Neural cell (in vitro differentiated cells): ENCODE measurements around the gene ST6GALNAC4. TPM values are rescaled to one million over a fixed set of nuclear protein-coding genes. Genes with fewer than 3 reads are reported as not detected.

ENCODE experiments used
- H2AFZ ChIP-seq: fragments of 200-600, 300-800 bp; sonication (generic), shearing (Covaris generic); 2 replicates; pipeline ENCODE4 v1.6.0; 2014; ENCODE audit warnings: low read depth, mild to moderate bottlenecking, antibody characterized with exemption, low read length, moderate library complexity
- H3F3A ChIP-seq: fragments of 200-600 bp; shearing (Covaris generic); 2 replicates; pipeline ENCODE4 v1.6.1; 2016; ENCODE audit warnings: mild to moderate bottlenecking, moderate library complexity, mixed read lengths, antibody characterized with exemption, low read length; ENCODE audit not compliant: insufficient read depth, poor library complexity, severe bottlenecking
- H3K27ac ChIP-seq: fragments of 200-600, 300-800 bp; sonication (generic), shearing (Covaris generic); 2 replicates; pipeline ENCODE4 v1.5.1; 2014; ENCODE audit warnings: mild to moderate bottlenecking, low read length, moderate library complexity
- H3K27me3 ChIP-seq: fragments of 300-800, 200-600 bp; sonication (generic), shearing (Covaris generic); 2 replicates; pipeline ENCODE4 v1.6.0; 2014; ENCODE audit warnings: mild to moderate bottlenecking, low read depth, low read length, moderate library complexity; ENCODE audit not compliant: insufficient read depth
- H3K36me3 ChIP-seq: fragments of 300-800, 200-600 bp; sonication (generic), shearing (Covaris generic); 2 replicates; pipeline ENCODE4 v1.5.1; 2014; ENCODE audit warnings: mild to moderate bottlenecking, antibody characterized with exemption, low read length, moderate library complexity; ENCODE audit not compliant: insufficient read depth
- H3K4me2 ChIP-seq: fragments of 300-800, 200-600 bp; sonication (generic), shearing (Covaris generic); 2 replicates; pipeline ENCODE4 v1.6.0; 2014; ENCODE audit warnings: mild to moderate bottlenecking, low read length
- H3K4me3 ChIP-seq: fragments of 300-800, 200-600 bp; sonication (generic), shearing (Covaris generic); 2 replicates; pipeline ENCODE4 v1.5.1; 2014; ENCODE audit warnings: mild to moderate bottlenecking, low read length, moderate library complexity
- H3K79me2 ChIP-seq: fragments of 200-600 bp; shearing (Covaris generic); replicated peaks from 2 replicates; pipeline ENCODE4 v1.6.0; 2014; ENCODE audit warnings: mild to moderate bottlenecking, low read length, moderate library complexity; ENCODE audit not compliant: insufficient read depth
- H3K9ac ChIP-seq: fragments of 300-800, 200-600 bp; sonication (generic), shearing (Covaris generic); 2 replicates; pipeline ENCODE4 v1.6.1; 2016; ENCODE audit warnings: mild to moderate bottlenecking, low read length, mixed read lengths
- H3K9me2 ChIP-seq: fragments of 200-600 bp; shearing (Covaris generic); 2 replicates; pipeline ENCODE4 v1.6.1; 2016; ENCODE audit warnings: mild to moderate bottlenecking, low read length, mixed read lengths; ENCODE audit not compliant: insufficient read depth
- H3K9me3 ChIP-seq: fragments of 200-600, 300-800 bp; sonication (generic), shearing (Covaris generic); 2 replicates; pipeline ENCODE4 v1.6.1; 2016; ENCODE audit warnings: mild to moderate bottlenecking, mixed run types, low read length, moderate library complexity, mixed read lengths
- H4K20me1 ChIP-seq: fragments of 200-600 bp; shearing (Covaris generic); 2 replicates; pipeline ENCODE4 v1.6.1; 2016; ENCODE audit warnings: mild to moderate bottlenecking, mixed run types; ENCODE audit not compliant: insufficient read depth
- EP300 ChIP-seq: fragments of 450-650 bp; conservative IDR thresholded peaks from 2 replicates; pipeline ENCODE4 v1.6.1; 2014; ENCODE audit warnings: antibody characterized with exemption, mild to moderate bottlenecking, moderate library complexity; ENCODE audit not compliant: poor library complexity, severe bottlenecking
- EZH2 ChIP-seq: fragments of 200-600, 300-800 bp; shearing (Covaris generic), sonication (generic); IDR thresholded peaks from 2 replicates; pipeline ENCODE4 v1.6.1; 2014; ENCODE audit warnings: antibody characterized with exemption, low read length, borderline replicate concordance, mild to moderate bottlenecking; ENCODE audit not compliant: insufficient read depth, poor library complexity, severe bottlenecking
- MXI1 ChIP-seq: fragments of 450-650 bp; conservative IDR thresholded peaks from 2 replicates; pipeline ENCODE4 v1.6.1; 2014; ENCODE audit warnings: antibody characterized with exemption, mild to moderate bottlenecking; ENCODE audit not compliant: poor library complexity, severe bottlenecking
- POLR2AphosphoS5 ChIP-seq: IDR thresholded peaks from 2 replicates; pipeline ENCODE4 v1.6.1; 2012
- RAD21 ChIP-seq: fragments of 450-650 bp; conservative IDR thresholded peaks from 2 replicates; pipeline ENCODE4 v1.6.1; 2014; ENCODE audit warnings: antibody characterized with exemption, mild to moderate bottlenecking, moderate library complexity
- SMC3 ChIP-seq: fragments of 450-650 bp; conservative IDR thresholded peaks from 2 replicates; pipeline ENCODE4 v1.6.1; 2014; ENCODE audit warnings: antibody characterized with exemption, mild to moderate bottlenecking, moderate library complexity; ENCODE audit not compliant: poor library complexity
- TAF1 ChIP-seq: IDR thresholded peaks from 2 replicates; pipeline ENCODE4 v1.6.1; 2012; ENCODE audit warnings: low read depth
- polyA plus RNA-seq: library from polyadenylated mRNA; depleted of rRNA; stranded (reverse); fragments of >200 nt; gene quantifications from 2 replicates; pipeline ENCODE4 v1.2.3, GENCODE V29; 2014
- TF ChIP-seq, protein P1 (sequence below): fragments of 450-650 bp; IDR thresholded peaks from 2 replicates; pipeline ENCODE4 v1.5.1; 2014; ENCODE audit warnings: antibody characterized with exemption, mild to moderate bottlenecking, moderate library complexity; ENCODE audit not compliant: poor library complexity, severe bottlenecking
- TF ChIP-seq, protein P2 (sequence below): IDR thresholded peaks from 2 replicates; pipeline ENCODE4 v1.6.1; 2012; ENCODE audit warnings: borderline replicate concordance

ST6GALNAC4 gene
- polyA plus RNA-seq, 1 donor from 2014 or later, result 5.9 TPM

DNA sequence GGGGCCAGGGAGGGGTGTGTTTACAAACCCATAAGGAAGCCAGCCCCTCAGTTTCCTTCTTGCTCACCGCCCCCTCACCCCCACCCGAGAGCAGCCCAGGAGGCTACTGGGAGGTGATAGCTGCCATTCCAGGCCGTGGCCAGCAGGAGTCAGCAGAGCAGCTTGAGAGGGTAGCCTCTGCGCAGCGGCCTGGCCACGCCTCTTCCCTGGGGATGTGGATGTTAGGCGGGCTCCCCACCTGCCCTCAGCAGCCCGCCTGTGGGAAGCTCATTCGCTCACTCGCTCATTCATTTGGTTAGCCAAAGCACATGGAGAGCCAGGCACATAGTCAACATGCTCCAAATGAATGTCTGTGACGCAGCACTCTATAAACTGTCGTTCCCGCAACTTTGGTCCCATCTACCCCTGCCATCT lies 26.9 kb upstream of the ST6GALNAC4 start:
- Histone ChIP-seq H3K9me3 (no peaks in the 10 kb centered on the region), H3K9ac (no peak overlapping the region), H3K9me2 (no peaks in the 10 kb centered on the region), H3K27me3 (no peaks in the 10 kb centered on the region), H3K36me3 (no peaks in the 10 kb centered on the region), H3F3A (no peaks in the 10 kb centered on the region), H3K79me2 (no peaks in the 10 kb centered on the region), H3K27ac (no peak overlapping the region), H3K4me3 (no peak overlapping the region), H3K4me2 (no peak overlapping the region), H2AFZ (no peak overlapping the region), H4K20me1 (no peaks in the 10 kb centered on the region)
- no peak for TF ChIP-seq TAF1
- TF ChIP-seq RAD21, result peak; percentile 67
- TF ChIP-seq EZH2, result no peak
- TF ChIP-seq POLR2AphosphoS5, result no peak
- no peak for TF ChIP-seq EP300
- peak; percentile 70 for TF ChIP-seq SMC3
- TF ChIP-seq, protein P1, sequence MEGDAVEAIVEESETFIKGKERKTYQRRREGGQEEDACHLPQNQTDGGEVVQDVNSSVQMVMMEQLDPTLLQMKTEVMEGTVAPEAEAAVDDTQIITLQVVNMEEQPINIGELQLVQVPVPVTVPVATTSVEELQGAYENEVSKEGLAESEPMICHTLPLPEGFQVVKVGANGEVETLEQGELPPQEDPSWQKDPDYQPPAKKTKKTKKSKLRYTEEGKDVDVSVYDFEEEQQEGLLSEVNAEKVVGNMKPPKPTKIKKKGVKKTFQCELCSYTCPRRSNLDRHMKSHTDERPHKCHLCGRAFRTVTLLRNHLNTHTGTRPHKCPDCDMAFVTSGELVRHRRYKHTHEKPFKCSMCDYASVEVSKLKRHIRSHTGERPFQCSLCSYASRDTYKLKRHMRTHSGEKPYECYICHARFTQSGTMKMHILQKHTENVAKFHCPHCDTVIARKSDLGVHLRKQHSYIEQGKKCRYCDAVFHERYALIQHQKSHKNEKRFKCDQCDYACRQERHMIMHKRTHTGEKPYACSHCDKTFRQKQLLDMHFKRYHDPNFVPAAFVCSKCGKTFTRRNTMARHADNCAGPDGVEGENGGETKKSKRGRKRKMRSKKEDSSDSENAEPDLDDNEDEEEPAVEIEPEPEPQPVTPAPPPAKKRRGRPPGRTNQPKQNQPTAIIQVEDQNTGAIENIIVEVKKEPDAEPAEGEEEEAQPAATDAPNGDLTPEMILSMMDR, result peak; percentile 74
- TF ChIP-seq, protein P2, sequence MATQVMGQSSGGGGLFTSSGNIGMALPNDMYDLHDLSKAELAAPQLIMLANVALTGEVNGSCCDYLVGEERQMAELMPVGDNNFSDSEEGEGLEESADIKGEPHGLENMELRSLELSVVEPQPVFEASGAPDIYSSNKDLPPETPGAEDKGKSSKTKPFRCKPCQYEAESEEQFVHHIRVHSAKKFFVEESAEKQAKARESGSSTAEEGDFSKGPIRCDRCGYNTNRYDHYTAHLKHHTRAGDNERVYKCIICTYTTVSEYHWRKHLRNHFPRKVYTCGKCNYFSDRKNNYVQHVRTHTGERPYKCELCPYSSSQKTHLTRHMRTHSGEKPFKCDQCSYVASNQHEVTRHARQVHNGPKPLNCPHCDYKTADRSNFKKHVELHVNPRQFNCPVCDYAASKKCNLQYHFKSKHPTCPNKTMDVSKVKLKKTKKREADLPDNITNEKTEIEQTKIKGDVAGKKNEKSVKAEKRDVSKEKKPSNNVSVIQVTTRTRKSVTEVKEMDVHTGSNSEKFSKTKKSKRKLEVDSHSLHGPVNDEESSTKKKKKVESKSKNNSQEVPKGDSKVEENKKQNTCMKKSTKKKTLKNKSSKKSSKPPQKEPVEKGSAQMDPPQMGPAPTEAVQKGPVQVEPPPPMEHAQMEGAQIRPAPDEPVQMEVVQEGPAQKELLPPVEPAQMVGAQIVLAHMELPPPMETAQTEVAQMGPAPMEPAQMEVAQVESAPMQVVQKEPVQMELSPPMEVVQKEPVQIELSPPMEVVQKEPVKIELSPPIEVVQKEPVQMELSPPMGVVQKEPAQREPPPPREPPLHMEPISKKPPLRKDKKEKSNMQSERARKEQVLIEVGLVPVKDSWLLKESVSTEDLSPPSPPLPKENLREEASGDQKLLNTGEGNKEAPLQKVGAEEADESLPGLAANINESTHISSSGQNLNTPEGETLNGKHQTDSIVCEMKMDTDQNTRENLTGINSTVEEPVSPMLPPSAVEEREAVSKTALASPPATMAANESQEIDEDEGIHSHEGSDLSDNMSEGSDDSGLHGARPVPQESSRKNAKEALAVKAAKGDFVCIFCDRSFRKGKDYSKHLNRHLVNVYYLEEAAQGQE, result no peak
- no peak for TF ChIP-seq MXI1

GRCh38 chr9:127943011-127943662 lies 26.3 kb upstream of the ST6GALNAC4 start:
- Histone ChIP-seq H4K20me1 (no peaks in the 10 kb centered on the region), H3K27me3 (no peaks in the 10 kb centered on the region), H3K36me3 (no peaks in the 10 kb centered on the region)

More at GRCh38 chr9:127943011-127943662, 26.3 kb upstream of the ST6GALNAC4 start:
- no peak overlapping the region for H3K27ac ChIP-seq
- H3K4me3 ChIP-seq, result no peak overlapping the region
- H3K4me2 ChIP-seq, result no peak overlapping the region
- H3F3A ChIP-seq, result no peaks in the 10 kb centered on the region
- no peak for TF ChIP-seq TAF1
- TF ChIP-seq, protein P1, result peak; percentile 20
- H3K79me2 ChIP-seq, result no peaks in the 10 kb centered on the region
- no peaks in the 10 kb centered on the region for H3K9me3 ChIP-seq
- H2AFZ ChIP-seq, result no peak overlapping the region
- no peak overlapping the region for H3K9ac ChIP-seq
- H3K9me2 ChIP-seq, result no peaks in the 10 kb centered on the region
